HepG2 (cell line): ENCODE measurements around the gene ZBTB46. TPM values are rescaled to one million over a fixed set of nuclear protein-coding genes. Genes with fewer than 3 reads are reported as not detected.

Experiments
- ARID2 ChIP-seq: sonication (generic); formaldehyde crosslinking; IDR thresholded peaks from 2 replicates; pipeline ENCODE4 v1.8.1; 2022; ENCODE audit warnings: mild to moderate bottlenecking, missing genetic modification reagents, borderline replicate concordance
- NFIC ChIP-seq: IDR thresholded peaks from 2 replicates; pipeline ENCODE4 v1.6.1; 2012; ENCODE audit warnings: mild to moderate bottlenecking, low read length, inconsistent platforms
- USF2 ChIP-seq, 2 experiments: sonication (generic) in 1 of 2; formaldehyde crosslinking in 1 of 2; IDR thresholded peaks; 2 replicates each; pipeline versions ENCODE4 v1.5.1 to v1.6.1; 2011 to 2020; ENCODE audit warnings: borderline replicate concordance in 1 of 2, low read depth in 1 of 2, low read length in 1 of 2, mild to moderate bottlenecking in 1 of 2, missing genetic modification reagents in 1 of 2, moderate library complexity in 1 of 2
- ZNF556 ChIP-seq: sonication (generic); formaldehyde crosslinking; IDR thresholded peaks from 2 replicates; pipeline ENCODE4 v1.4.0; 2020; ENCODE audit warnings: mild to moderate bottlenecking, missing genetic modification reagents, borderline replicate concordance
- ZNF646 ChIP-seq: sonication (generic); formaldehyde crosslinking; IDR thresholded peaks from 2 replicates; pipeline ENCODE4 v1.9.0; 2021; ENCODE audit warnings: mild to moderate bottlenecking, missing genetic modification reagents
- ZNF773 ChIP-seq: sonication (generic); formaldehyde crosslinking; IDR thresholded peaks from 2 replicates; pipeline ENCODE4 v1.4.0; 2020; ENCODE audit warnings: missing genetic modification reagents, borderline replicate concordance
- ZNF839 ChIP-seq: sonication (generic); formaldehyde crosslinking; IDR thresholded peaks from 2 replicates; pipeline ENCODE4 v1.4.0; 2020; ENCODE audit warnings: missing genetic modification reagents, mild to moderate bottlenecking, borderline replicate concordance
- polyA plus RNA-seq, 8 experiments: library from polyadenylated mRNA; depleted of rRNA in 3 of 8; stranded (reverse) in 7 of 8; unstranded in 1 of 8; fragments of >200 nt; fragmentation: Illumina TruSeq in 4 of 8; extraction: Trizol in 4 of 8; gene quantifications; 2 replicates each; pipeline versions ENCODE4 v1.2.1 to v1.2.3, GENCODE V29; 2011 to 2016; ENCODE audit warnings: low read depth in 4 of 8, missing spikeins in 1 of 8, mixed read lengths in 1 of 8; ENCODE audit not compliant: insufficient read depth in 1 of 8
- total RNA-seq, 5 experiments: library from RNA; depleted of rRNA; stranded (reverse); fragments of >200 nt; fragmentation: Illumina TruSeq; extraction: Trizol; gene quantifications; 2 replicates each; pipeline ENCODE4 v1.2.3, GENCODE V29; 2016; ENCODE audit warnings: low read depth in 1 of 5

ZBTB46 gene
- total and polyA plus RNA-seq, 2 of the 13 experiments (the other 11 are each of a cell fraction or from before 2014, with no cell fraction given): 1.6 to 13.5 TPM

GRCh38 chr20:63734111-63734945 lies 96.7 kb downstream of the ZBTB46 start (continued):
- TF ChIP-seq ZNF646 (CRISPR knock-in tag): no peak
- no peak for TF ChIP-seq USF2 (IDR thresholded peaks at IDR 0.05; ENCODE audit: low read depth, low read length)
- TF ChIP-seq USF2 (CRISPR knock-in tag; IDR thresholded peaks at IDR 0.05; ENCODE audit: borderline replicate concordance): no peak
- no peak for TF ChIP-seq ZNF839 (CRISPR knock-in tag)
- TF ChIP-seq ZNF773: no peak
- no peak for TF ChIP-seq NFIC
- no peak for TF ChIP-seq ARID2 (CRISPR knock-in tag)
- no peak for TF ChIP-seq ZNF556 (CRISPR knock-in tag)
- TF ChIP-seq, all 625 proteins: peak for 96
